GM12878 (cell line): ENCODE measurements around the gene CMTM2. TPM values are rescaled to one million over a fixed set of nuclear protein-coding genes. Genes with fewer than 3 reads are reported as not detected.

ENCODE experiments used
- ATAC-seq: fragments of 200-7000 bp; cut with Tn5 transposase; 3 replicates; pipeline ENCODE4 v1.9.1; 2020; ENCODE audit warnings: mild to moderate bottlenecking, moderate library complexity
- BruUV-seq: library from RNA; stranded (reverse); fragments of 400-500 nt; replicated peaks from 2 replicates; lab custom pipeline; 2021; lab: Mats Ljungman, UMichigan
- CTCF ChIA-PET: fragments of 300-600 bp; sonication (Branson Sonifier 250); formaldehyde crosslinking; extraction: SDS; loops from one replicate; lab custom pipeline; 2021; ENCODE audit warnings: inconsistent platforms; lab: Yijun Ruan, JAX
- POLR2A ChIA-PET: fragments of 350-600 bp; formaldehyde crosslinking; extraction: SDS; loops from one replicate; lab custom pipeline; 2021; ENCODE audit warnings: inconsistent platforms; lab: Charles Lee
- RAD21 ChIA-PET: fragments of 300-600 bp; sonication (Branson Sonifier 250); formaldehyde crosslinking; loops from one replicate; lab custom pipeline; 2023; ENCODE audit warnings: antibody characterized with exemption; ENCODE audit not compliant: unreplicated experiment; lab: Charles Lee
- SMC1A ChIA-PET: fragments of 300-600 bp; sonication (Branson Sonifier 250); formaldehyde crosslinking; loops from one replicate; lab custom pipeline; 2023; ENCODE audit not compliant: unreplicated experiment, uncharacterized antibody; lab: Charles Lee
- DNase-seq: peaks from one replicate; pipeline ENCODE4 v3.0.0-alpha.2; 2011; ENCODE audit warnings: low read depth, low spot score
- FAIRE-seq: peaks from 3 replicates; lab custom pipeline; 2011; peaks lifted over from hg19 to GRCh38; lab: Jason Lieb, UNC
- H2AFZ ChIP-seq: 2 replicates; pipeline ENCODE4 v1.6.0; 2011; ENCODE audit warnings: low read depth, low read length, control low read depth; ENCODE audit not compliant: control insufficient read depth
- H3K27ac ChIP-seq: 2 replicates; pipeline ENCODE4 v1.5.1; 2011; ENCODE audit warnings: control low read depth; ENCODE audit not compliant: control insufficient read depth, insufficient read depth
- H3K27me3 ChIP-seq, 2 experiments: replicated peaks in 1 of 2; 2 replicates each; pipeline versions ENCODE4 v1.6.0 to v1.6.1; 2011; ENCODE audit warnings: low read length in 1 of 2; ENCODE audit not compliant: control insufficient read depth in 2 of 2, insufficient read depth in 2 of 2
- H3K36me3 ChIP-seq, 2 experiments: 2 replicates each; pipeline ENCODE4 v1.5.1; 2011; ENCODE audit warnings: low read length in 1 of 2; ENCODE audit not compliant: control insufficient read depth in 2 of 2, insufficient read depth in 2 of 2
- H3K4me1 ChIP-seq: 2 replicates; pipeline ENCODE4 v1.6.1; 2011; ENCODE audit warnings: mild to moderate bottlenecking, low read length, moderate library complexity, mixed read lengths; ENCODE audit not compliant: control insufficient read depth, insufficient read depth
- H3K4me2 ChIP-seq: 2 replicates; pipeline ENCODE4 v1.6.0; 2011; ENCODE audit warnings: control low read depth; ENCODE audit not compliant: control insufficient read depth, insufficient read depth
- H3K4me3 ChIP-seq: fragments of 200-600 bp; sonication (generic); 2 replicates; pipeline ENCODE4 v1.5.1; 2016
- H3K79me2 ChIP-seq: 2 replicates; pipeline ENCODE4 v1.6.0; 2011; ENCODE audit warnings: low read length; ENCODE audit not compliant: control insufficient read depth, insufficient read depth
- H3K9ac ChIP-seq: 2 replicates; pipeline ENCODE4 v1.8.0; 2011; ENCODE audit warnings: low read length, control low read depth, mixed read lengths; ENCODE audit not compliant: control insufficient read depth, insufficient read depth
- H3K9me3 ChIP-seq: replicated peaks from 3 replicates; pipeline ENCODE4 v1.5.1; 2011; ENCODE audit warnings: mild to moderate bottlenecking, low read length; ENCODE audit not compliant: control insufficient read depth, insufficient read depth
- H4K20me1 ChIP-seq: 2 replicates; pipeline ENCODE4 v1.6.0; 2011; ENCODE audit not compliant: control insufficient read depth, insufficient read depth
- ASH2L ChIP-seq: fragments of 300-600, 200-600 bp; sonication (generic); IDR thresholded peaks from 2 replicates; pipeline ENCODE4 v1.6.1; 2017; ENCODE audit warnings: low read depth, mild to moderate bottlenecking, borderline replicate concordance
- ATF7 ChIP-seq: fragments of 450-650 bp; IDR thresholded peaks from 2 replicates; pipeline ENCODE4 v1.6.1; 2016; ENCODE audit warnings: low read depth, mild to moderate bottlenecking
- JUND ChIP-seq: IDR thresholded peaks from 2 replicates; pipeline ENCODE4 v1.6.1; 2012; ENCODE audit warnings: low read depth, mild to moderate bottlenecking, low read length, improper control_type of control experiment, moderate library complexity
- MEF2A ChIP-seq: IDR thresholded peaks from 2 replicates; pipeline ENCODE4 v1.6.1; 2011; ENCODE audit warnings: low read depth, mild to moderate bottlenecking, low read length, moderate library complexity; ENCODE audit not compliant: insufficient read depth
- MXI1 ChIP-seq: fragments of 150-350 bp; IDR thresholded peaks from 2 replicates; pipeline ENCODE4 v1.6.1; 2011; ENCODE audit warnings: low read depth, mild to moderate bottlenecking, inconsistent platforms, low read length, improper control_type of control experiment
- NFIC ChIP-seq: IDR thresholded peaks from 2 replicates; pipeline ENCODE4 v1.6.1; 2012; ENCODE audit warnings: low read depth, mild to moderate bottlenecking, inconsistent platforms, low read length, moderate library complexity
- NFXL1 ChIP-seq: fragments of 450-650 bp; IDR thresholded peaks from 2 replicates; pipeline ENCODE4 v1.6.1; 2017; ENCODE audit warnings: antibody characterized with exemption, mild to moderate bottlenecking, borderline replicate concordance
- ZZZ3 ChIP-seq: IDR thresholded peaks from 2 replicates; pipeline ENCODE4 v1.6.1; 2011; ENCODE audit warnings: low read depth; ENCODE audit not compliant: control insufficient read depth, insufficient read length
- WGBS: methylation state at CpG from one replicate; pipeline ENCODE4 v1.1.6; 2016; ENCODE audit warnings: low lambda C conversion rate; ENCODE audit not compliant: insufficient replicate concordance, insufficient coverage; ENCODE audit errors: missing lambda C conversion rate; 5-methylcytosine and 5-hydroxymethylcytosine counted together
- in situ Hi-C: fragments of 300-500 bp; cut with MboI; formaldehyde crosslinking; loops from 9 replicates; pipeline ENCODE4 v1.14.3; 2018; ENCODE audit warnings: mixed read lengths
- intact Hi-C: fragments of 100-400 bp; cut with micrococcal nuclease; formaldehyde crosslinking; loops from one replicate; pipeline ENCODE4 v1.14.2; 2022; ENCODE audit not compliant: unreplicated experiment
- polyA plus RNA-seq, 11 experiments: library from polyadenylated mRNA; depleted of rRNA in 4 of 11; unstranded in 6 of 11; stranded (reverse) in 5 of 11; fragments of >200 nt; fragmentation: Nextera tagmentation in 4 of 11; fragmentation: Illumina TruSeq in 1 of 11; extraction: Ambion mirVana in 4 of 11; extraction: Trizol in 1 of 11; gene quantifications; 1 replicate in 1 of 11; 2 replicates in 10 of 11; pipeline versions ENCODE4 v1.2.1 to v1.2.3, GENCODE V29; 2011 to 2016; ENCODE audit warnings: inconsistent platforms in 2 of 11, missing spikeins in 2 of 11, low read depth in 1 of 11
- total RNA-seq, 4 experiments: library from RNA; depleted of rRNA in 3 of 4; stranded (reverse); fragments of >200 nt in 3 of 4; fragmentation: Illumina TruSeq in 1 of 4; extraction: Trizol in 1 of 4; gene quantifications; 2 replicates each; pipeline versions ENCODE4 v1.2.1 to v1.2.3, GENCODE V29; 2013 to 2021
- TF ChIP-seq, protein P1 (sequence below): fragments of 450-650 bp; IDR thresholded peaks from 2 replicates; pipeline ENCODE4 v1.6.1; 2018; ENCODE audit warnings: mild to moderate bottlenecking, low read depth, moderate library complexity; ENCODE audit not compliant: partially characterized antibody
- TF ChIP-seq, protein P2 (sequence below): IDR thresholded peaks from 2 replicates; pipeline ENCODE4 v1.6.1; 2012; ENCODE audit warnings: low read depth, low read length, improper control_type of control experiment

Gene CMTM2
- total and polyA plus RNA-seq, 10 of the 15 experiments (the other 5 are each of a cell fraction or from before 2014, with no cell fraction given) = 0.26 to 0.34 TPM; not detected in 8

DNA sequence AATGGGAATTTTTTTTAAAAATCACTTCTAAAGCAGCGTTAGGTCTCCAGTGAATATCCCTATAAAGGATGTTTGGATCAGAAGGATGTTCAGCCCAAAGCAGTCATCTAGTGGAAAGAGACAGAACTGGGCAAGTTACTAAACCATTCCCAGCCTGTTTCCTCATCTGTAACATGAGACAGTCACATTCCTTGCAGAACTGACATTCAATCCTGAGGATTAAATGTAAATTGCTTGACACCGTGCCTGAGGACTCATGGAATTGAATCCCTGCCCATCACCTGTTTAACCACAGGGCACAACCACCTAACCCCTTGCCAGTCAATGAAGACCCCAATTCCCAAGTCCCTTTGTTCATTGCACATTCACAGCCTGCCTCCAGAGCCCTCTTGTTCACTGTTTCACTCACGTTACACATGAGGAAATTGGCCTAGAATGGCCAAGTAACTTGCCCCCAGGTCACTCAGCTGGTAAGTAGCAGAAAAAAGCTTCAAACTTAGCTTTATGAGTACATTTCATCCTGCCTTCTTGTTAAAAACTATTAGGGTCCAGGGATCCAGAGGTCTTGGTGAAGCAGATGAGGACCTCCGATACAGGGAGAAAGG, 1.4 kb downstream of the CMTM2 start (continued):
- TF ChIP-seq, protein P1, sequence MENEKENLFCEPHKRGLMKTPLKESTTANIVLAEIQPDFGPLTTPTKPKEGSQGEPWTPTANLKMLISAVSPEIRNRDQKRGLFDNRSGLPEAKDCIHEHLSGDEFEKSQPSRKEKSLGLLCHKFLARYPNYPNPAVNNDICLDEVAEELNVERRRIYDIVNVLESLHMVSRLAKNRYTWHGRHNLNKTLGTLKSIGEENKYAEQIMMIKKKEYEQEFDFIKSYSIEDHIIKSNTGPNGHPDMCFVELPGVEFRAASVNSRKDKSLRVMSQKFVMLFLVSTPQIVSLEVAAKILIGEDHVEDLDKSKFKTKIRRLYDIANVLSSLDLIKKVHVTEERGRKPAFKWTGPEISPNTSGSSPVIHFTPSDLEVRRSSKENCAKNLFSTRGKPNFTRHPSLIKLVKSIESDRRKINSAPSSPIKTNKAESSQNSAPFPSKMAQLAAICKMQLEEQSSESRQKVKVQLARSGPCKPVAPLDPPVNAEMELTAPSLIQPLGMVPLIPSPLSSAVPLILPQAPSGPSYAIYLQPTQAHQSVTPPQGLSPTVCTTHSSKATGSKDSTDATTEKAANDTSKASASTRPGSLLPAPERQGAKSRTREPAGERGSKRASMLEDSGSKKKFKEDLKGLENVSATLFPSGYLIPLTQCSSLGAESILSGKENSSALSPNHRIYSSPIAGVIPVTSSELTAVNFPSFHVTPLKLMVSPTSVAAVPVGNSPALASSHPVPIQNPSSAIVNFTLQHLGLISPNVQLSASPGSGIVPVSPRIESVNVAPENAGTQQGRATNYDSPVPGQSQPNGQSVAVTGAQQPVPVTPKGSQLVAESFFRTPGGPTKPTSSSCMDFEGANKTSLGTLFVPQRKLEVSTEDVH = no peak
- TF ChIP-seq NFXL1 (no peak), NFIC (no peak), ZZZ3 (no peak)

DNA sequence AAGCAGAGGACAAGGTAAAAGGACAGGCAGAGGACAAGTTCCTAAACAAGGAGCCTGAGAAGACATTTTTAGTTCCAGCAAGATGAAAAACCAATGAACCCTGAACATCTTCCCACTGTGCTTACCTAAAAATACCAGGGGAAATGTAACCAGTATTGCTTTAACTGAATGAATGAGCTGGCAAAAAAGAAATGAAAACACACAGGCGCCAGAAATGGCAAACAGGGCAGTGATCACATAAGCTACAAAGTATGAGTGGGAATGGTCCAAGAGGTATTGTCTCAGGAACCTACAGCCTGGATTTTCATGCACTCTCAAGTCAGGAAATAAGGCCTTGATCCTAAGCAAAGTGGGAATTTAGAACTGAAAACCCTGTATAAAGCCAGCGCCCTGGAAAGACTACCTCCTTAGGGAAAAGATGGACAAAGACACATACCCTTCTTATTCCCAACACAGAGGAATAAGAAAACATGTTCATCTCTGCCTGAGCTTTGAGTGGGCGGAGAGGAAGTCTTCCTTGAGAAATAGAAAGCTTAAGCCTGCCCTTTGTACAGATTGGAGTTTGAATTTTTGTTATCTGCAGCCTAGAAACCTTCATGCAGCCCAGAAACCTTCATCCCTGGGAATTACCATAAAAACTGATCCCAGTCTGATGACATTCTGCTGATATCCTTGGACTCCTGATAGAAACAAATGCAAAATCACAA, 2.1 kb downstream of the CMTM2 start:
- no peaks in the 10 kb centered on the region for H3K9me3 ChIP-seq
- WGBS = 9% methylated on average over 3 of the region's 3 CpGs
- intact Hi-C loops = no loop called here
- H3K27me3 ChIP-seq = peaks cover 7 to 10% of the 10 kb centered on the region in 2 experiments; a peak in 3 of 4 replicates
- H3K4me2 ChIP-seq = no peak overlapping the region
- DNase-seq = no peak
- H3K4me3 ChIP-seq = no peak overlapping the region
- in situ Hi-C loops = no loop called here
- peaks cover 3% of the 10 kb centered on the region; the same call in 1 of the 2 replicates for H3K4me1 ChIP-seq
- no peak overlapping the region for H3K9ac ChIP-seq
- TF ChIP-seq, protein P2, sequence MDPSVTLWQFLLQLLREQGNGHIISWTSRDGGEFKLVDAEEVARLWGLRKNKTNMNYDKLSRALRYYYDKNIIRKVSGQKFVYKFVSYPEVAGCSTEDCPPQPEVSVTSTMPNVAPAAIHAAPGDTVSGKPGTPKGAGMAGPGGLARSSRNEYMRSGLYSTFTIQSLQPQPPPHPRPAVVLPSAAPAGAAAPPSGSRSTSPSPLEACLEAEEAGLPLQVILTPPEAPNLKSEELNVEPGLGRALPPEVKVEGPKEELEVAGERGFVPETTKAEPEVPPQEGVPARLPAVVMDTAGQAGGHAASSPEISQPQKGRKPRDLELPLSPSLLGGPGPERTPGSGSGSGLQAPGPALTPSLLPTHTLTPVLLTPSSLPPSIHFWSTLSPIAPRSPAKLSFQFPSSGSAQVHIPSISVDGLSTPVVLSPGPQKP = no peak
- TF ChIP-seq MEF2A = no peak
- TF ChIP-seq MXI1 = no peak
- TF ChIP-seq ATF7 = no peak
- no peak for TF ChIP-seq JUND
- TF ChIP-seq ASH2L = no peak
- no peaks in the 10 kb centered on the region for H3K79me2 ChIP-seq
- no peak for ATAC-seq
- no TSS peak for BruUV-seq
- no peaks in the 10 kb centered on the region for H3K36me3 ChIP-seq
- H2AFZ ChIP-seq = no peak overlapping the region
- no peaks in the 10 kb centered on the region for H4K20me1 ChIP-seq
- no peak overlapping the region for H3K27ac ChIP-seq
- POLR2A ChIA-PET = no interaction called here
- SMC1A ChIA-PET = interaction anchor here (0.5 to 1.8 kb wide), 7 partner anchors 8 to 71 kb away, joined by 3 to 6 read pairs (median 3); no protein-coding TSS in a partner anchor
- CTCF ChIA-PET = interaction anchor here (0.9 to 4.7 kb wide), 7 partner anchors 9 to 175 kb away, joined by 3 to 31 read pairs (median 5); no protein-coding TSS in a partner anchor
- RAD21 ChIA-PET = interaction anchor here (1.0 to 2.2 kb wide), 5 partner anchors 9 to 286 kb away, joined by 3 to 8 read pairs (median 3); partner anchors contain the start of gene CKLF
- no peak for FAIRE-seq
